ENCODE measurements around the gene CCDC78. TPM values are rescaled to one million over a fixed set of nuclear protein-coding genes. Genes with fewer than 3 reads are reported as not detected.

CCDC78 gene
- total RNA-seq, 2 donors from 2014 or later: 0.92 to 0.95 TPM

DNA sequence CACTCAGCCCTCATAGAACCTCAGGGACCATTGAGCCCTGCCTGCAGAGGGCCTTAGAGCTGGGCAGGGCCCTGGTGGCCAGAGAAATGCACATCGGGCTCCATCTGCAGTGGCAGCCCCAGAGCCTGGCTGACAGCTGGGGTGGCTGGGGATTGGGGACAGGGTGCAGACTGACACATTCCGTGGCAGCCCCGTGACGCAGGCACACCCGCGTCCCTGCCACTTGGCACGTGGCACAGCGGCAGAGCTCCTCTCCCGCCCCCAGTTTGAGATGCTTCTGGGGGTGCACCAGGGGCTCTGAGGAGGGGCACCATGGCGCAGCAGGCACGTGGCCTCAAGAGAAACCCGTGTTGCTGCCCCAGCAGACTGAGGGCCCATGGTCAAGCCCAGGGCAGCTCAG, 22.8 kb downstream of the CCDC78 start:
- no peak overlapping the region for H3K4me3 ChIP-seq
- peaks cover 28% of the 10 kb centered on the region for H3K27me3 ChIP-seq (replicated peaks; ENCODE audit: insufficient read depth)
- TF ChIP-seq, protein P1, sequence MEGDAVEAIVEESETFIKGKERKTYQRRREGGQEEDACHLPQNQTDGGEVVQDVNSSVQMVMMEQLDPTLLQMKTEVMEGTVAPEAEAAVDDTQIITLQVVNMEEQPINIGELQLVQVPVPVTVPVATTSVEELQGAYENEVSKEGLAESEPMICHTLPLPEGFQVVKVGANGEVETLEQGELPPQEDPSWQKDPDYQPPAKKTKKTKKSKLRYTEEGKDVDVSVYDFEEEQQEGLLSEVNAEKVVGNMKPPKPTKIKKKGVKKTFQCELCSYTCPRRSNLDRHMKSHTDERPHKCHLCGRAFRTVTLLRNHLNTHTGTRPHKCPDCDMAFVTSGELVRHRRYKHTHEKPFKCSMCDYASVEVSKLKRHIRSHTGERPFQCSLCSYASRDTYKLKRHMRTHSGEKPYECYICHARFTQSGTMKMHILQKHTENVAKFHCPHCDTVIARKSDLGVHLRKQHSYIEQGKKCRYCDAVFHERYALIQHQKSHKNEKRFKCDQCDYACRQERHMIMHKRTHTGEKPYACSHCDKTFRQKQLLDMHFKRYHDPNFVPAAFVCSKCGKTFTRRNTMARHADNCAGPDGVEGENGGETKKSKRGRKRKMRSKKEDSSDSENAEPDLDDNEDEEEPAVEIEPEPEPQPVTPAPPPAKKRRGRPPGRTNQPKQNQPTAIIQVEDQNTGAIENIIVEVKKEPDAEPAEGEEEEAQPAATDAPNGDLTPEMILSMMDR (IDR thresholded peaks at IDR 0.05): no peak
- no peaks in the 10 kb centered on the region for H3K4me1 ChIP-seq (ENCODE audit: control insufficient read depth in 1 of 2, low read depth in 2 of 2)
- H3K36me3 ChIP-seq: no peaks in the 10 kb centered on the region
- ATAC-seq (ENCODE audit: insufficient number of reproducible peaks, low FRiP score, low read depth) (no peak), DNase-seq (ENCODE audit: low spot score) (no peak)
- H3K27ac ChIP-seq: no peak overlapping the region
- H3K9me3 ChIP-seq: no peaks in the 10 kb centered on the region

DNA sequence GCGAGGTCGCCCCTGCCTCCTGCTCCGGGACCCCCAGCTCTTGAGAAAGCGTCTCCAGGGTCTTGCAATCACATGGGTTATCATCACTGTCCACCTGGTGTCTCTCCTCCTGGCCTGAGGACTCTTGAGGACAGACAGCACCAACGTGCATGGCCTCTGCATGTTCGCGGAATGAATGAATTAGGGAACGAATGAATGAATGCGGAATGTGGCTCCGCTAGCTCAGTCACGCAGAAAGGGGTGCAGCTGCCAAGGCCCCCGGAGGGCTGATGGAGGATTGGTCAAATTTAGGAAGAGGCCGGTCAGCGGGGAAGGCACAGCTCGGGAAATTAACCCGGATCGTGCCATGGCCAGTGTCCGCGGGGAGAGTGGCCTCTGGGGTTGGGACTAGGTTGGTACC, 23.9 kb downstream of the CCDC78 start:
- H3K27ac ChIP-seq: no peak overlapping the region
- no peak overlapping the region for H3K4me3 ChIP-seq
- no peaks in the 10 kb centered on the region for H3K4me1 ChIP-seq (ENCODE audit: control insufficient read depth in 1 of 2, low read depth in 2 of 2)
- TF ChIP-seq, protein P1 (IDR thresholded peaks at IDR 0.05): no peak
- no peaks in the 10 kb centered on the region for H3K9me3 ChIP-seq
- no peak for DNase-seq (ENCODE audit: low spot score)
- peaks cover 23% of the 10 kb centered on the region for H3K27me3 ChIP-seq (replicated peaks; ENCODE audit: insufficient read depth)
- ATAC-seq (ENCODE audit: insufficient number of reproducible peaks, low FRiP score, low read depth): no peak
- no peaks in the 10 kb centered on the region for H3K36me3 ChIP-seq

DNA sequence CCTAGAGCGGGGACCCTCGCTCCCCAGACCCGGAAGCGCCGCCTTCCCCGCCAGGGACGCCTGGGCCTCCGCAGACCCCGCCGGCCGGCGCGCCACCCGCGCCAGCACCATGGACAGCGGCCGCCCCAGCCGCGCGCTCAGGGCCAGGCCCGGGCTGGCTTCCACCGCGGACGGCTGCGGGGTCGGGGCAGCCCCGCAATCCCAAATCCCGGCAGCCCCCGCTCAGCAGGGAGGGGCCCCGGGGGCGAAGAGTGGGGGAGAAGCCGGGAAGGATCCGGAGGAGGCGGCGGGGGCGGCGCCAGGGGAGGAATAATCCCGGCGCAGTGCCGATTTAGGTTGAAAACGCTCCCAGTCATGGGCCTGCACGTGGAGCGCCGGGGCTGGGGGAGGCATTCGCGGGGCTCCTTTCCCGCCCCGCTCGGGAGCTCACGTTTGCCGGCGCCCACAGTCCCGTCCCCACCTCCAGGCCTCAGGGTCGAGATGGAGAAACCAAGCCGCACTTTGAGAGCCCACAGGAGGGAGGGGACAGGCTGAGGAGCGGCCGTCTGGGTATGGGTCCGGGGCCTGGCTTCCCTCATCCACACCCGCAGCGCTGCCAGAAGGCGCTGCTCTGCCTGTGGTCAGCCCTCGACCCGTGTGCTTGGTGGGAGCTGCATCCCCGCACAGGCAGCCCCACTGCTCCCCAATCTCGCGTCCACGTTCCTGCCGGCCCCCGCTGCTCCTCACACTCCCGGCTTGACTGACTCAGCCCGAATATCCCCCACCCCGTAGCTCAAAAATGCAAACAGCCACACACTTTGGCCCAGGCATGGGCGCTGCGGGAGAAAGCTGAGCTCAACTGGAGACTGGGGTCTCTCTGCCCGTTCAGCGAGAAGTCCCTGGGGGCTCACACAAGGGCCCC, 25.3 kb downstream of the CCDC78 start:
- no peaks in the 10 kb centered on the region for H3K36me3 ChIP-seq
- peaks cover 19% of the 10 kb centered on the region for H3K27me3 ChIP-seq (replicated peaks; ENCODE audit: insufficient read depth)
- H3K4me3 ChIP-seq: no peak overlapping the region
- H3K9me3 ChIP-seq: no peaks in the 10 kb centered on the region
- no peak overlapping the region for H3K27ac ChIP-seq
- H3K4me1 ChIP-seq (ENCODE audit: control insufficient read depth in 1 of 2, low read depth in 2 of 2): no peaks in the 10 kb centered on the region
- ATAC-seq (ENCODE audit: insufficient number of reproducible peaks, low FRiP score, low read depth): no peak
- TF ChIP-seq, protein P1 (IDR thresholded peaks at IDR 0.05): no peak
- no peak for DNase-seq (ENCODE audit: low spot score)

GRCh38 chr16:698911-699671, 27.2 kb downstream of the CCDC78 start:
- TF ChIP-seq, protein P1 (IDR thresholded peaks at IDR 0.05): no peak
- Histone ChIP-seq H3K27ac (no peak overlapping the region), H3K36me3 (no peaks in the 10 kb centered on the region), H3K27me3 (replicated peaks; ENCODE audit: insufficient read depth) (peaks cover 22% of the 10 kb centered on the region), H3K9me3 (no peaks in the 10 kb centered on the region), H3K4me1 (ENCODE audit: control insufficient read depth in 1 of 2, low read depth in 2 of 2) (peaks cover 4% of the 10 kb centered on the region in 2 donors), H3K4me3 (no peak overlapping the region)
- no peak for ATAC-seq (ENCODE audit: insufficient number of reproducible peaks, low FRiP score, low read depth)
- no peak for DNase-seq (ENCODE audit: low spot score)

All from thoracic aorta (tissue), 2 donors.